Limb (tissue), 2 donors: ENCODE data around the gene ERC2.
A peak's percentile ranks its signal among the peaks of the same experiment; 100 is the strongest.

Experiments used
- DNase-seq, 2 donors: peaks; one replicate each; pipeline ENCODE4 v3.0.0-alpha.2; 2016; ENCODE audit errors: extremely low spot score in 2 of 2

ERC2 gene

GRCh38 chr3:55534876-55535275 lies 933.4 kb downstream of the ERC2 start:
- no peak for DNase-seq

DNA sequence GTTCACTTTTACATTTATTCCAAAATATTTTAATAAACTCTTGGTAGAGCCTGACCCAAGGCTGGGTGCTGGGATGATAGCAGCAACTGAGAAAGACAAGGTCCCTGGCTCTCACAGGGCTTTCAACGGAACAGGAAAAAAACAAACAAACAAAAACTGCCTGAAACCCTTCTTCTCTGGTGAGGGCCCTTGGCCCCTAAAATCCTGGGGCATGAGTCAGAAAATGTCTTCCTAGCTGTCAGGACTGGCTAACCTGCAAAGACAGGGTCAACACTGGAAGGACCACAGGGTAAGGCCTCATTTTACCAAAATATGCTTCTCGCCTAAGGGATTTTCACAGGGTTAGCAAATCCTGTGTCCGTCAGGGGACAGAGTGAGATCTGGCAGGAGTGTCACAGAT lies 935.5 kb downstream of the ERC2 start:
- DNase-seq, result no peak

- DNase-seq, result no peak
Measured at GRCh38 chr3:55531321-55531720, 936.9 kb downstream of the ERC2 start.

GRCh38 chr3:55527361-55527760 lies 940.9 kb downstream of the ERC2 start:
- DNase-seq, result no peak

GRCh38 chr3:55526332-55527030 lies 941.8 kb downstream of the ERC2 start:
- DNase-seq, result no peak

- no peak for DNase-seq
Measured at GRCh38 chr3:55525436-55525835, 942.8 kb downstream of the ERC2 start.

GRCh38 chr3:55524565-55525244 lies 943.6 kb downstream of the ERC2 start:
- DNase-seq, result peak in 1 of 2 donors; percentile 58

GRCh38 chr3:55523471-55523870 lies 944.8 kb downstream of the ERC2 start:
- DNase-seq, result no peak

- DNase-seq, result no peak
Measured at GRCh38 chr3:55521738-55522421, 946.4 kb downstream of the ERC2 start.

GRCh38 chr3:55521064-55521737 lies 947.1 kb downstream of the ERC2 start:
- DNase-seq, result no peak

GRCh38 chr3:55519019-55519418 lies 949.2 kb downstream of the ERC2 start:
- DNase-seq, result no peak

- DNase-seq, result no peak
Measured at GRCh38 chr3:55518451-55518850, 949.8 kb downstream of the ERC2 start.

DNA sequence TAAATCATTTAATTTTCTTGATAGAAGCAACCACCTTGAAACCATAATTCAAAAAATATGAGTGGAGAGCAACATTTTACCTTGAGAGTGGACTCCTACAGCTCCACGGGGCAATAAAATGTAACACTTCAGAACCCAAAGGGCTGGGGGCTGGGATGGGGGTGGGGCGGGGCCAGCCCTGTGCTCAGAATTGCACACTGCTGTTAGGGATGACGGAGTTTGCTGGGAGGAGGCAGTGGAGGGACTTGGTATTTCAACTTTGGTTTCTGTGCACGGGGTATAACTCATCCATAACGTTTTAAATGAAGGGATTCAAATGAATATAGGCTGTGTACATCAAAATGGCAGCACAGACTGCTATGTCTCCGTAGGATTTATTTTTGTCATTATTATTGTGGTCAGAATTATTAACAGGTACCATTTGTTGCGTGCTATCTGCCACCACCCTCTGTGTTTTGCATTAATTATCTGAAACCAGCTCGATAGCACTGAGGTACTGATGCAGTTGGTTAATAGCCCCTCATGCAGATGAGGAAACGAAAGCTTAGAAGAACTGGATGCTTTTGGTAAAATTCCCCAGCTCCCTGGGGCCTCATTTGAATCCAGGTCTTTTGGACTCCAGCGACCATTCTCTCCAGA lies 951.8 kb downstream of the ERC2 start:
- no peak for DNase-seq

DNA sequence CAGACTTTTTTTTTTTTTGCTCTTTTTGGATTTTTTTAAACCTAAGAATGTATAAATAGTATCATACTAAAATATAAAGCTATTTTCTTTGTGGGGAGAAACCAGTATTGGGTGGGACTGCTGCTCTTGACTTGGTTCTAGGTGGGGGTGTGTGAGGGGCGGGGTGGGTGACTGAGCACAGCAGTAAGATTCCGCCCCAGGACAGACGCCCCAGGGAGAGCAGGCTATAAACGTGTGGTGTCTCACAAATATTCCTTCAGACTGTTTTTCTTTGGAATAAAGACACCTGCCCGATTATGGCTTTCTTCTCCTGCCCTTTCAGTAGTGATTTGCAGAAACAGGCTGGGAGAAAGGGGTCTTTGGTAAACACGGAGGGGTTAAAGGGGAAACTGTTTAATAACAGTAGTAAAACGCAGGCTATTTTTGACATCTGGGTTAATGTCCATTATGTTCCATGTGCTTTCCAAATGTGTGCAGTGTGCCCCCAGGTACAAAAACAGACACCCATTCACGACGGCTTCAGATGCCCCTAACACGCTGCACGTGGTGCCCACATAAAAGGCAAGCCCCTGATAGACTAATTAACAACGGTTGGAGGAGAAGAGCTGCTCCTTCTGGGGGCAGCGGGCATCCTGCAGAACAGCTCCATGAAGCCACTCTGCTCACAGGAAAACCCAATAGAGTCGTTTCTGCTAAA lies 952.6 kb downstream of the ERC2 start:
- no peak for DNase-seq

GRCh38 chr3:55514962-55515361 lies 953.3 kb downstream of the ERC2 start:
- no peak for DNase-seq

DNA sequence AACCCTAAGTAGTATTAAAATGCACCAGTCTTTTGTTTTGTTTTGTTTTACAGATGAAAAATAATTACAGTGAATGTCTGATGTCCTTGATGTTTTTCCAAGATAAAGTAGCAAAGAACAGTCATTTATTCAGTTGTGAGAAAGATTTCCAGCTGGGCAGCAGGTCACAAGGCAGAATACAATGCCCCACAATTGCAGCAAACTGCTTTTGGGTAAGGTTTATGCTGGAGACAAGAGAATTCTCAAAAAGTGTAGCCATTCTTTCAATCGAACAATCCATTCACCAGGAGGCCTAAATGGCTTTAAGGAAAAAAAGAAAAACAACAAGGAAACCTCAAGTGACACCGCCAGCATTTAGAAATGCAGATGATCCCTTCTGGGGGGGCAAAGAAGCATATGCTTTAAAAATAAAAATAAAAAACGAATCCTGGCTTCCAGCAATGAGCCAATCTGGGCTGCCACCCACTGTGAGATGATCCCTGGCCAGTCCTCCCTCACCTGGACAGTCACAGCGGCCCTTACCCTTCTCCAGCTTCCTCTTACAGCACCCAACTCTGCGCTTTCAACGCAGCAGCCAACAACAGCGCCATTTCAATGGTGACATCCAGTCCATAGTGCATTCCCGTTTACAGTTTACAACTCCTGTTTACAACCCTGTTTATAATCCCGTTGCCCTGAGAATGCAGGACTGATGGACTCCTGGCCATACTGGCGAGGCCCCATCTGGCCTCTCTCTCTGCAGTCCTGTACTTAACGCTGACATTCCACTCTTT lies 955.5 kb downstream of the ERC2 start:
- DNase-seq, result no peak

DNA sequence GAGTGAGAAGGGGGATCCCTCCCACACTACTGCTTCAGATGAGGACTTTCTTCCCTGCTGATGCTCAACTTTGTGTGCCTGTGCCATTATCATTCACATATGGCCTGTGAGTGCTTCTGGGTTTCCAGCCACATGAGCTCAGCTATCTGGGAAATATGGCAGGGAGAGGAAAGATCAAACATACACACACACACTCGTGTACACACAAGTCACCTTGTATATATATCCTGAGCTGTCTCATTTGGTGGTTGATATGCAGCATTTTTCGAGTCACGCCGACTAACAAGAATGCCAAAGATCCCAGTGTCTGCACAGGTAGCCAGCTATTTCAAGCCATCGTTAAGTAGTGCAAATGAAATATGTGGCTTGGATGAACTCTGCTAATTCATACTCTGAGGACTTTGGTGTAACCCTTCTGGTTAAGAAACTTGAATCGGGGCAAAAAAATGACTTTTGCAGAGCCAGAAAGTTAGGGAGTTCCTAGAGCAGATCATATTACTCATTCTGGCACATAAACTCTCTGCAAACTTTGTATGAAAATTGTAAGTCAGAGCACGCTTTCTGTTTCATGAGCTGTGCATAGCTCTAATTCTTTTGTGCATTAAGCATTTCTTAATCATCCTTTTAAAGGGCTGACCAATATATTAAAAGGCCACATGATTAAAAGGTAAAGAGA lies 956.2 kb downstream of the ERC2 start:
- peak in 1 of 2 donors; percentile 69 for DNase-seq

DNA sequence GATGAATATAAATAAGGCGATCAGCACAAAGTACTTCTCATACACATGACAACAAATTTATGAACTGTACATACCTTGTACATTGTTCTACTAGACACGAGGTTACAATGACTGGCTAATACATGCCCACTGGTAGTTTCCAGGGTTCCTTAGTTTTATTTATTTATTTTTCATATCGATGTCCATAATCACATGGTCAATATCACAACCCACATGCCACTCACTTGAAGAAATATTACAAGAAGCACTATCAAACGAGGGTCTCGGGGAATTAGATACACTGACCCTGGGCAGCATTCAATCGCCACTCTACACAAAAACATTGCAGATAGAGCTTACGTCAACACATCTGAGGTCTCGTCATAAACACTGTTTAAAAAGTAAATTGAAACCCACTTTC lies 959.9 kb downstream of the ERC2 start:
- no peak for DNase-seq

- no peak for DNase-seq
Measured at GRCh38 chr3:55507808-55508207, 960.5 kb downstream of the ERC2 start.

DNA sequence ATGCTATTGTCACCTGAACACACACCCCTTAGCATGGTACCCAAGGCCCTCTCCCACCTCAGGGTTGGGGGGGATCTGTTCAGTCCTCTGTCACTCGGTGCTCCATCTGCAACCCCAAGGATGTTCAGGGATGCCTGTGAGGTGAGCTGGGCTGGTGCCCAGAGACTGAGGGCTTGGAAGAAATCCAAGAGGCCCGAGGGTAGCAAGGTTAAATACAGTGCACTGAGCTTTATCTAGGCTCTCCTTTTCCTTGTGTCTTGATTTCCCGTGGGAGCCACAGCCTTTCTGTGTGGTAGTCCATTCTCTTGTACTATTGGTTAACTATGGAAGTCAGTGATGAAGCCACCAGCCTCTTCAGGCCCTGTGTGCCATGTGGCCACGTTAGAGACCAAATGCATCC lies 962.5 kb downstream of the ERC2 start:
- no peak for DNase-seq
